Endothelial cell of umbilical vein (primary cell): Measurements from ENCODE around the gene MORC1. TPM values are rescaled to one million over a fixed set of nuclear protein-coding genes. Genes with fewer than 3 reads are reported as not detected.

Experiments
- BruUV-seq: library from RNA; stranded (reverse); fragments of 400-500 nt; replicated peaks from 2 replicates; lab custom pipeline; 2021; lab: Mats Ljungman, UMichigan
- CTCF ChIA-PET: fragments of 300-600, 350-600 bp; sonication (Branson Sonifier 250); formaldehyde crosslinking; loops from one replicate; lab custom pipeline; 2021; ENCODE audit warnings: antibody characterized with exemption, inconsistent platforms; lab: Charles Lee
- POLR2A ChIA-PET: fragments of 300-600, 350-600 bp; sonication (Branson Sonifier 250); formaldehyde crosslinking; loops from one replicate; lab custom pipeline; 2021; ENCODE audit warnings: antibody characterized with exemption, inconsistent platforms; lab: Charles Lee
- DNase-seq: peaks from one replicate; pipeline ENCODE4 v3.0.0-alpha.2; 2011; ENCODE audit warnings: low read depth, low spot score
- FAIRE-seq: peaks from 2 replicates; lab custom pipeline; 2011; peaks lifted over from hg19 to GRCh38; lab: Jason Lieb, UNC
- H2AFZ ChIP-seq: 2 replicates; pipeline ENCODE4 v1.6.0; 2012; ENCODE audit warnings: low read depth, low read length, control low read depth, inconsistent platforms
- H3K27ac ChIP-seq: 2 replicates; pipeline ENCODE4 v1.5.1; 2011; ENCODE audit warnings: low read depth, mild to moderate bottlenecking, control low read depth, low read length, moderate library complexity; ENCODE audit not compliant: insufficient read depth
- H3K27me3 ChIP-seq, 2 experiments: 2 replicates each; pipeline versions ENCODE4 v1.6.0 to v1.6.1; 2011; ENCODE audit warnings: low read length in 2 of 2, mixed read lengths in 1 of 2; ENCODE audit not compliant: control insufficient read depth in 2 of 2, insufficient read depth in 2 of 2
- H3K36me3 ChIP-seq, 2 experiments: 2 replicates in 1 of 2; 3 replicates in 1 of 2; pipeline ENCODE4 v1.5.1; 2011; ENCODE audit warnings: low read length in 2 of 2, mild to moderate bottlenecking in 1 of 2, moderate library complexity in 1 of 2; ENCODE audit not compliant: control insufficient read depth in 2 of 2, insufficient read depth in 2 of 2; ENCODE audit errors: extremely low read depth in 1 of 2
- H3K4me1 ChIP-seq: 3 replicates; pipeline ENCODE4 v1.5.1; 2011; ENCODE audit warnings: mild to moderate bottlenecking, low read length; ENCODE audit not compliant: control insufficient read depth, insufficient read depth; ENCODE audit errors: extremely low read depth
- H3K4me2 ChIP-seq: 2 replicates; pipeline ENCODE4 v1.6.1; 2011; ENCODE audit warnings: low read length, control low read depth, mixed read lengths; ENCODE audit not compliant: insufficient read depth
- H3K4me3 ChIP-seq, 3 experiments: fragments of 200-600 bp in 1 of 3; sonication (generic), shearing (Covaris generic) in 1 of 3; replicated peaks in 1 of 3; 2 replicates each; pipeline ENCODE4 v1.5.1; 2011 to 2016; ENCODE audit warnings: control low read depth in 3 of 3, low read length in 3 of 3, mild to moderate bottlenecking in 2 of 3, inconsistent platforms in 1 of 3, low read depth in 1 of 3, moderate library complexity in 1 of 3; ENCODE audit not compliant: insufficient read depth in 1 of 3
- H3K79me2 ChIP-seq: 2 replicates; pipeline ENCODE4 v1.6.0; 2012; ENCODE audit warnings: low read length, inconsistent platforms; ENCODE audit not compliant: control insufficient read depth, insufficient read depth
- H3K9ac ChIP-seq: replicated peaks from 2 replicates; pipeline ENCODE3; 2011; ENCODE audit warnings: low read length, control low read depth; ENCODE audit not compliant: insufficient read depth; ENCODE audit errors: extremely low read depth
- H3K9me1 ChIP-seq: replicated peaks from 3 replicates; pipeline ENCODE4 v1.6.0; 2011; ENCODE audit warnings: mild to moderate bottlenecking, low read length; ENCODE audit not compliant: control insufficient read depth, insufficient read depth; ENCODE audit errors: extremely low read depth
- H3K9me3 ChIP-seq: replicated peaks from 2 replicates; pipeline ENCODE4 v1.5.1; 2012; ENCODE audit warnings: low read length, inconsistent platforms; ENCODE audit not compliant: control insufficient read depth, insufficient read depth
- H4K20me1 ChIP-seq: replicated peaks from 2 replicates; pipeline ENCODE3; 2011; ENCODE audit warnings: mild to moderate bottlenecking, low read length; ENCODE audit not compliant: control insufficient read depth, insufficient read depth; ENCODE audit errors: extremely low read depth
- EZH2 ChIP-seq: IDR thresholded peaks from 2 replicates; pipeline ENCODE4 v1.6.1; 2012; ENCODE audit warnings: borderline replicate concordance, low read depth, mild to moderate bottlenecking, moderate library complexity, low read length, inconsistent platforms; ENCODE audit not compliant: severe bottlenecking
- FOS ChIP-seq: IDR thresholded peaks from 2 replicates; pipeline ENCODE4 v1.6.1; 2011; ENCODE audit warnings: mild to moderate bottlenecking, low read length, moderate library complexity, borderline replicate concordance; ENCODE audit not compliant: insufficient read depth
- GATA2 ChIP-seq: IDR thresholded peaks from 2 replicates; pipeline ENCODE4 v1.7.0; 2011; ENCODE audit warnings: low read depth, mild to moderate bottlenecking, moderate library complexity, mixed read lengths, low read length; ENCODE audit not compliant: insufficient read length, insufficient read depth
- JUN ChIP-seq: IDR thresholded peaks from 2 replicates; pipeline ENCODE4 v1.6.1; 2011; ENCODE audit warnings: borderline replicate concordance, low read depth; ENCODE audit not compliant: insufficient read length, insufficient read depth
- MYC ChIP-seq: IDR thresholded peaks from one replicate; pipeline ENCODE4 v1.6.1; 2011; ENCODE audit warnings: mild to moderate bottlenecking, low read depth, low read length
- POLR2A ChIP-seq: IDR thresholded peaks from 2 replicates; pipeline ENCODE4 v1.6.1; 2012; ENCODE audit warnings: low read depth, mild to moderate bottlenecking, control low read depth, low read length
- POLR2AphosphoS5 ChIP-seq: IDR thresholded peaks from 2 replicates; pipeline ENCODE4 v1.6.1; 2012; ENCODE audit warnings: low read depth, mild to moderate bottlenecking, control low read depth, low read length, moderate library complexity; ENCODE audit not compliant: insufficient read depth
- dilution Hi-C: fragments of 300-500 bp; cut with MboI; formaldehyde crosslinking; loops from one replicate; pipeline ENCODE4 v1.15.0; 2019; ENCODE audit warnings: low sequenced_read_pairs; ENCODE audit not compliant: extremely low pct_ligation_motif_present
- intact Hi-C: fragments of 100-400 bp; cut with micrococcal nuclease; formaldehyde crosslinking; loops from one replicate; pipeline ENCODE4 v1.10.0; 2022
- polyA plus RNA-seq, 4 experiments: library from polyadenylated mRNA; depleted of rRNA in 3 of 4; stranded (reverse) in 3 of 4; unstranded in 1 of 4; fragments of >200 nt; gene quantifications; 2 replicates each; pipeline versions ENCODE4 v1.2.1 to v1.2.3, GENCODE V29; 2011 to 2012; ENCODE audit warnings: missing spikeins in 1 of 4
- total RNA-seq: library from RNA; stranded (reverse); gene quantifications from 2 replicates; pipeline ENCODE4 v1.2.3, GENCODE V29; 2021
- TF ChIP-seq, protein P1 (sequence below): IDR thresholded peaks from 2 replicates; pipeline ENCODE4 v1.6.1; 2011; ENCODE audit not compliant: insufficient read depth, insufficient read length
- TF ChIP-seq, protein P2 (sequence below), 2 donors: IDR thresholded peaks; 1 replicate in 1 of 2; 2 replicates in 1 of 2; pipeline ENCODE4 v1.5.1; 2011; ENCODE audit warnings: low read length in 2 of 2, mild to moderate bottlenecking in 2 of 2, moderate library complexity in 2 of 2, control low read depth in 1 of 2, inconsistent platforms in 1 of 2, low read depth in 1 of 2; ENCODE audit not compliant: insufficient read depth in 1 of 2; ENCODE audit errors: extremely low read depth in 1 of 2

MORC1 gene
- total and polyA plus RNA-seq, 2 donors (not counting 3 experiments of a cell fraction or from before 2014, with no cell fraction given) = not detected

DNA sequence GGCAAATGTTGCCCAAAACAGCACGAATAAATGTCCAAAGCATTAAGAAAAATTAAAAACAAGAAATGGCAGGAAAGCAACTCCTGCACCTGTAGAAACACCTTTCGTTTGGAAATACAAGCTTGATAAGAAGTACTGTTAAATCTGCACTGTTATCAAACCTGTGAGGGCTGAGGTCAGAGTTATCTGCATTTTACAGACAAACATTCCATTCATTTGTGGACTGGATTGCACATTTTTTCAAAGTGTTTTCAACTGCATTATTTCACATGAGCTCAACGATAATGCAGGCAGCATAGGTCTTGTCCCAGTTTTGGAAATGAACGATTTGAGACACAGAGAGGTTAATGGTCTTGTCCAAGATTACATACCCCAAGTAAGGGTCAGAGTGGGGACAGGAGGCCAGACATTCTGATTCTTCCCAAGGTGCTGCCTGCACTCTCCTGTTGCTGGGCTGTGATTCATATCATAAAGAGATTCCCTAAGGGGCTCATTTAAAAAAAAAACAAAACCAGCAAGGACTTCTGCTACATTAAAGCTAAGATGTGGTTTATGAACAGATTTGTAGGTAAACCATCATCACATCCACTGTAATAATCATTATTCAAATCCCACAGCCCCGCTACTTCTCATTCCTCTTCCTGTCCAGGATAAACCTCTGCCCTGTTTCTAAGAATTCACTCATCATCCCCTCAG, 177.2 kb downstream of the MORC1 start:
- no peak for DNase-seq
- Histone ChIP-seq H4K20me1 (no peaks in the 10 kb centered on the region), H3K27me3 (no peaks in the 10 kb centered on the region), H3K4me1 (no peaks in the 10 kb centered on the region), H3K27ac (no peak overlapping the region), H3K9me3 (no peaks in the 10 kb centered on the region), H3K9ac (no peak overlapping the region), H3K79me2 (no peaks in the 10 kb centered on the region), H3K9me1 (no peaks in the 10 kb centered on the region), H3K36me3 (no peaks in the 10 kb centered on the region), H3K4me3 (no peak overlapping the region), H3K4me2 (no peak overlapping the region), H2AFZ (no peak overlapping the region)
- TF ChIP-seq POLR2AphosphoS5 = no peak
- no peak for TF ChIP-seq MYC
- no peak for TF ChIP-seq JUN
- no peak for TF ChIP-seq POLR2A
- no peak for TF ChIP-seq FOS
- TF ChIP-seq GATA2 = no peak
- TF ChIP-seq EZH2 = no peak
- TF ChIP-seq, protein P1, sequence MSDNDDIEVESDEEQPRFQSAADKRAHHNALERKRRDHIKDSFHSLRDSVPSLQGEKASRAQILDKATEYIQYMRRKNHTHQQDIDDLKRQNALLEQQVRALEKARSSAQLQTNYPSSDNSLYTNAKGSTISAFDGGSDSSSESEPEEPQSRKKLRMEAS = no peak
- TF ChIP-seq, protein P2, sequence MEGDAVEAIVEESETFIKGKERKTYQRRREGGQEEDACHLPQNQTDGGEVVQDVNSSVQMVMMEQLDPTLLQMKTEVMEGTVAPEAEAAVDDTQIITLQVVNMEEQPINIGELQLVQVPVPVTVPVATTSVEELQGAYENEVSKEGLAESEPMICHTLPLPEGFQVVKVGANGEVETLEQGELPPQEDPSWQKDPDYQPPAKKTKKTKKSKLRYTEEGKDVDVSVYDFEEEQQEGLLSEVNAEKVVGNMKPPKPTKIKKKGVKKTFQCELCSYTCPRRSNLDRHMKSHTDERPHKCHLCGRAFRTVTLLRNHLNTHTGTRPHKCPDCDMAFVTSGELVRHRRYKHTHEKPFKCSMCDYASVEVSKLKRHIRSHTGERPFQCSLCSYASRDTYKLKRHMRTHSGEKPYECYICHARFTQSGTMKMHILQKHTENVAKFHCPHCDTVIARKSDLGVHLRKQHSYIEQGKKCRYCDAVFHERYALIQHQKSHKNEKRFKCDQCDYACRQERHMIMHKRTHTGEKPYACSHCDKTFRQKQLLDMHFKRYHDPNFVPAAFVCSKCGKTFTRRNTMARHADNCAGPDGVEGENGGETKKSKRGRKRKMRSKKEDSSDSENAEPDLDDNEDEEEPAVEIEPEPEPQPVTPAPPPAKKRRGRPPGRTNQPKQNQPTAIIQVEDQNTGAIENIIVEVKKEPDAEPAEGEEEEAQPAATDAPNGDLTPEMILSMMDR (IDR thresholded peaks at IDR 0.05; ENCODE audit: extremely low read depth in 1 of 2, insufficient read depth in 1 of 2, low read depth in 1 of 2, low read length in 2 of 2) = no peak
- dilution Hi-C loops = no loop called here
- intact Hi-C loops = no loop called here
- no TSS peak for BruUV-seq
- no peak for FAIRE-seq
- ChIA-PET POLR2A (no interaction called here), CTCF (no interaction called here)
